ENCODE results near the gene PEX11G. TPM values are rescaled to one million over a fixed set of nuclear protein-coding genes. Genes with fewer than 3 reads are reported as not detected.

Gene PEX11G
- total and polyA plus RNA-seq, 9 of the 15 experiments (the other 6 are each of a cell fraction or from before 2014, with no cell fraction given) = 0.07 to 3.2 (median 0.70) TPM; not detected in 1

DNA sequence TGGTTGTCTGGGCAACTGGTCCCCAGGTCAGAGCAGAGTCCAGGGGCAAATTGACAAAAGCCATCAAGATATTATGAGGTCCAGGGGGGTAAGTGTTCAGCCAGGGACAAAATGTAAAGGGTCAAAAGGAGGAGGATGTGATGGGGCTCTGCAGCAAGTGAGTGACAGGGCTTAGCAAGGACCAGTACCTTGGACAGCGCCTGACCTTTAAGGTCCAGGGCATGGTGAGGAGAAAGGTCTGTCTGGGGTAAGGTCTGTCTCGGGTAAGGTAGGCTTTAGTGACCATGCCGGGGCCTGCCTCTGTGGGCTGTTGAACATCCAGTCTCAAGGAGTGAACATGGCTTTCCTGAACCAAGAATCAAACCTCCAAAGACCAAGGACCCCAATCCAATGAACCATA lies 20.8 kb upstream of the PEX11G start (continued):
- TF ChIP-seq, protein P1, sequence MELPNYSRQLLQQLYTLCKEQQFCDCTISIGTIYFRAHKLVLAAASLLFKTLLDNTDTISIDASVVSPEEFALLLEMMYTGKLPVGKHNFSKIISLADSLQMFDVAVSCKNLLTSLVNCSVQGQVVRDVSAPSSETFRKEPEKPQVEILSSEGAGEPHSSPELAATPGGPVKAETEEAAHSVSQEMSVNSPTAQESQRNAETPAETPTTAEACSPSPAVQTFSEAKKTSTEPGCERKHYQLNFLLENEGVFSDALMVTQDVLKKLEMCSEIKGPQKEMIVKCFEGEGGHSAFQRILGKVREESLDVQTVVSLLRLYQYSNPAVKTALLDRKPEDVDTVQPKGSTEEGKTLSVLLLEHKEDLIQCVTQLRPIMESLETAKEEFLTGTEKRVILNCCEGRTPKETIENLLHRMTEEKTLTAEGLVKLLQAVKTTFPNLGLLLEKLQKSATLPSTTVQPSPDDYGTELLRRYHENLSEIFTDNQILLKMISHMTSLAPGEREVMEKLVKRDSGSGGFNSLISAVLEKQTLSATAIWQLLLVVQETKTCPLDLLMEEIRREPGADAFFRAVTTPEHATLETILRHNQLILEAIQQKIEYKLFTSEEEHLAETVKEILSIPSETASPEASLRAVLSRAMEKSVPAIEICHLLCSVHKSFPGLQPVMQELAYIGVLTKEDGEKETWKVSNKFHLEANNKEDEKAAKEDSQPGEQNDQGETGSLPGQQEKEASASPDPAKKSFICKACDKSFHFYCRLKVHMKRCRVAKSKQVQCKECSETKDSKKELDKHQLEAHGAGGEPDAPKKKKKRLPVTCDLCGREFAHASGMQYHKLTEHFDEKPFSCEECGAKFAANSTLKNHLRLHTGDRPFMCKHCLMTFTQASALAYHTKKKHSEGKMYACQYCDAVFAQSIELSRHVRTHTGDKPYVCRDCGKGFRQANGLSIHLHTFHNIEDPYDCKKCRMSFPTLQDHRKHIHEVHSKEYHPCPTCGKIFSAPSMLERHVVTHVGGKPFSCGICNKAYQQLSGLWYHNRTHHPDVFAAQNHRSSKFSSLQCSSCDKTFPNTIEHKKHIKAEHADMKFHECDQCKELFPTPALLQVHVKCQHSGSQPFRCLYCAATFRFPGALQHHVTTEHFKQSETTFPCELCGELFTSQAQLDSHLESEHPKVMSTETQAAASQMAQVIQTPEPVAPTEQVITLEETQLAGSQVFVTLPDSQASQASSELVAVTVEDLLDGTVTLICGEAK (IDR thresholded peaks at IDR 0.05) = 0 out of 2 replicates have a peak, but pooled peaks have one; percentile 18
- TF ChIP-seq, protein P1 (CRISPR knock-in tag; IDR thresholded peaks at IDR 0.05) = 0 out of 2 replicates have a peak, but pooled peaks have one; percentile 29
- peak; percentile 48 for TF ChIP-seq MEIS2 (IDR thresholded peaks at IDR 0.05; ENCODE audit: partially characterized antibody)
- no peak for TF ChIP-seq ZNF77 (CRISPR knock-in tag; IDR thresholded peaks at IDR 0.05)
- TF ChIP-seq, protein P2, sequence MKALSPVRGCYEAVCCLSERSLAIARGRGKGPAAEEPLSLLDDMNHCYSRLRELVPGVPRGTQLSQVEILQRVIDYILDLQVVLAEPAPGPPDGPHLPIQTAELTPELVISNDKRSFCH (CRISPR knock-in tag; IDR thresholded peaks at IDR 0.05) = no peak
- TF ChIP-seq, protein P2 (tag; IDR thresholded peaks at IDR 0.05) = peak; percentile 89
- no peak for TF ChIP-seq ZNF143 (CRISPR knock-in tag; IDR thresholded peaks at IDR 0.05)
- 0 out of 2 replicates have a peak, but pooled peaks have one; percentile 5 for TF ChIP-seq JUND (IDR thresholded peaks at IDR 0.05; ENCODE audit: borderline replicate concordance, low read depth, low read length)
- TF ChIP-seq JUND (tag; IDR thresholded peaks at IDR 0.05; ENCODE audit: borderline replicate concordance, low read depth, low read length) = no peak
- TF ChIP-seq MAFG (tag; conservative IDR thresholded peaks at IDR 0.05) = no peak
- TF ChIP-seq NR3C1 (CRISPR knock-in tag; IDR thresholded peaks at IDR 0.05) = peak; percentile 66
- TF ChIP-seq U2AF2 (optimal IDR thresholded peaks at IDR 0.05; ENCODE audit: low read depth, low read length) = no peak
- TF ChIP-seq MCM2 (IDR thresholded peaks at IDR 0.05; ENCODE audit: low read depth) = no peak
- peak; percentile 56; the same call in 1 of the 2 replicates for TF ChIP-seq FOXP1 (CRISPR knock-in tag; IDR thresholded peaks at IDR 0.05)
- TF ChIP-seq, protein P3, sequence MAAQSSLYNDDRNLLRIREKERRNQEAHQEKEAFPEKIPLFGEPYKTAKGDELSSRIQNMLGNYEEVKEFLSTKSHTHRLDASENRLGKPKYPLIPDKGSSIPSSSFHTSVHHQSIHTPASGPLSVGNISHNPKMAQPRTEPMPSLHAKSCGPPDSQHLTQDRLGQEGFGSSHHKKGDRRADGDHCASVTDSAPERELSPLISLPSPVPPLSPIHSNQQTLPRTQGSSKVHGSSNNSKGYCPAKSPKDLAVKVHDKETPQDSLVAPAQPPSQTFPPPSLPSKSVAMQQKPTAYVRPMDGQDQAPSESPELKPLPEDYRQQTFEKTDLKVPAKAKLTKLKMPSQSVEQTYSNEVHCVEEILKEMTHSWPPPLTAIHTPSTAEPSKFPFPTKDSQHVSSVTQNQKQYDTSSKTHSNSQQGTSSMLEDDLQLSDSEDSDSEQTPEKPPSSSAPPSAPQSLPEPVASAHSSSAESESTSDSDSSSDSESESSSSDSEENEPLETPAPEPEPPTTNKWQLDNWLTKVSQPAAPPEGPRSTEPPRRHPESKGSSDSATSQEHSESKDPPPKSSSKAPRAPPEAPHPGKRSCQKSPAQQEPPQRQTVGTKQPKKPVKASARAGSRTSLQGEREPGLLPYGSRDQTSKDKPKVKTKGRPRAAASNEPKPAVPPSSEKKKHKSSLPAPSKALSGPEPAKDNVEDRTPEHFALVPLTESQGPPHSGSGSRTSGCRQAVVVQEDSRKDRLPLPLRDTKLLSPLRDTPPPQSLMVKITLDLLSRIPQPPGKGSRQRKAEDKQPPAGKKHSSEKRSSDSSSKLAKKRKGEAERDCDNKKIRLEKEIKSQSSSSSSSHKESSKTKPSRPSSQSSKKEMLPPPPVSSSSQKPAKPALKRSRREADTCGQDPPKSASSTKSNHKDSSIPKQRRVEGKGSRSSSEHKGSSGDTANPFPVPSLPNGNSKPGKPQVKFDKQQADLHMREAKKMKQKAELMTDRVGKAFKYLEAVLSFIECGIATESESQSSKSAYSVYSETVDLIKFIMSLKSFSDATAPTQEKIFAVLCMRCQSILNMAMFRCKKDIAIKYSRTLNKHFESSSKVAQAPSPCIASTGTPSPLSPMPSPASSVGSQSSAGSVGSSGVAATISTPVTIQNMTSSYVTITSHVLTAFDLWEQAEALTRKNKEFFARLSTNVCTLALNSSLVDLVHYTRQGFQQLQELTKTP (IDR thresholded peaks at IDR 0.05; ENCODE audit: low read depth in 1 of 2, partially characterized antibody in 2 of 2) = peak in 1 of 2 experiments; percentile 89
- TF ChIP-seq TSC22D4 (tag; IDR thresholded peaks at IDR 0.05) = no peak

All from K562 (cell line).